ENCODE data around the gene TMEM208. TPM values are rescaled to one million over a fixed set of nuclear protein-coding genes. Genes with fewer than 3 reads are reported as not detected.
A peak's percentile ranks its signal among the peaks of the same experiment; 100 is the strongest.

TMEM208 gene
- total and polyA plus RNA-seq, 2 of the 13 experiments (the other 11 are each of a cell fraction or from before 2014, with no cell fraction given) = 58.8 to 72.9 TPM

- in situ Hi-C loops (cut with HindIII; ENCODE audit: extremely low pct_ligation_motif_present, low pct_unique_long_range_greater_than_20kb) (no loop called here), intact Hi-C loops (cut with micrococcal nuclease; ENCODE audit: unreplicated experiment) (loop anchor here (5.0 kb wide), 1 partner anchor 190 kb away; no protein-coding TSS in a partner anchor)
- 96% methylated on average over 4 of the region's 4 CpGs for WGBS (ENCODE audit: low lambda C conversion rate)
- TSS peak; percentile 48 for BruUV-seq (replicated peaks)
- peak overlapping the region in 1 of 3 experiments; percentile 89; a peak in 2 of 6 replicates for H3K4me3 ChIP-seq (replicated peaks in 1 of 3; ENCODE audit: insufficient read depth in 1 of 3, low read depth in 2 of 3, low read length in 3 of 3)
- TF ChIP-seq THAP9 (CRISPR knock-in tag; IDR thresholded peaks at IDR 0.05; ENCODE audit: borderline replicate concordance) = no peak
- TF ChIP-seq PLRG1 (conservative IDR thresholded peaks at IDR 0.05) = no peak
- no peak for TF ChIP-seq LCORL (IDR thresholded peaks at IDR 0.05)
- TF ChIP-seq LCORL (CRISPR knock-in tag; IDR thresholded peaks at IDR 0.05) = no peak
- TF ChIP-seq SKI (IDR thresholded peaks at IDR 0.05; ENCODE audit: partially characterized antibody) = no peak
- TF ChIP-seq SMAD3 (CRISPR knock-in tag; IDR thresholded peaks at IDR 0.05) = no peak
- no peak for TF ChIP-seq ZNF562 (CRISPR knock-in tag; IDR thresholded peaks at IDR 0.05; ENCODE audit: borderline replicate concordance)
- peak; percentile 68 for TF ChIP-seq FOSL2 (CRISPR knock-in tag; IDR thresholded peaks at IDR 0.05)
- TF ChIP-seq SATB2 (CRISPR knock-in tag; IDR thresholded peaks at IDR 0.05) = no peak
- peaks cover 28% of the 10 kb centered on the region for H3K4me1 ChIP-seq (ENCODE audit: insufficient read depth, low read length)
- H3K9me3 ChIP-seq (ENCODE audit: low read length) = no peaks in the 10 kb centered on the region
- no peaks in the 10 kb centered on the region for H3K27me3 ChIP-seq (ENCODE audit: control insufficient read depth in 1 of 2, insufficient read depth in 2 of 2, low read length in 2 of 2)
- H3K36me3 ChIP-seq (replicated peaks in 1 of 2; ENCODE audit: control insufficient read depth in 1 of 2, insufficient read depth in 2 of 2, low read length in 2 of 2) = peaks cover 3 to 14% of the 10 kb centered on the region in 2 experiments; a peak in 3 of 5 replicates
- peak overlapping the region; percentile 76; the same call in 1 of the 2 replicates for H3K9ac ChIP-seq (ENCODE audit: insufficient read depth, low read depth, low read length)
- no peak overlapping the region for H3K27ac ChIP-seq (ENCODE audit: extremely low read length, insufficient read depth, low read length)
- H3K4me2 ChIP-seq (ENCODE audit: low read depth, low read length) = peak overlapping the region; percentile 99; the same call in 1 of the 2 replicates
- no peak for FAIRE-seq
- CTCF ChIA-PET (ENCODE audit: low intra/inter-chr PET ratio, low total read pairs) = interaction anchor here (0.8 kb wide), 1 partner anchor 11 kb away, joined by 3 read pairs; no protein-coding TSS in a partner anchor
- peak; percentile 35 for DNase-seq (ENCODE audit: low spot score)
- no peaks in the 10 kb centered on the region for H4K20me1 ChIP-seq (ENCODE audit: insufficient read depth, low read length)
- H3K79me2 ChIP-seq (ENCODE audit: insufficient read depth, low read length) = peaks cover 4% of the 10 kb centered on the region
- no peak overlapping the region for H2AFZ ChIP-seq (ENCODE audit: low read length)
- ATAC-seq = no peak
- POLR2A ChIA-PET = interaction anchor here (1.0 to 2.6 kb wide), 2 partner anchors 13 to 31 kb away, joined by 3 to 16 read pairs; partner anchors contain the start of gene FHOD1
Observed at GRCh38 chr16:67277294-67277998, 50.5 kb downstream of the TMEM208 start.

Measured in HepG2 (cell line).